Measurements from ENCODE around the gene NRTN. TPM values are rescaled to one million over a fixed set of nuclear protein-coding genes. Genes with fewer than 3 reads are reported as not detected.

Gene NRTN
- total and polyA plus RNA-seq, 2 donors: 1.7 to 4.0 TPM

DNA sequence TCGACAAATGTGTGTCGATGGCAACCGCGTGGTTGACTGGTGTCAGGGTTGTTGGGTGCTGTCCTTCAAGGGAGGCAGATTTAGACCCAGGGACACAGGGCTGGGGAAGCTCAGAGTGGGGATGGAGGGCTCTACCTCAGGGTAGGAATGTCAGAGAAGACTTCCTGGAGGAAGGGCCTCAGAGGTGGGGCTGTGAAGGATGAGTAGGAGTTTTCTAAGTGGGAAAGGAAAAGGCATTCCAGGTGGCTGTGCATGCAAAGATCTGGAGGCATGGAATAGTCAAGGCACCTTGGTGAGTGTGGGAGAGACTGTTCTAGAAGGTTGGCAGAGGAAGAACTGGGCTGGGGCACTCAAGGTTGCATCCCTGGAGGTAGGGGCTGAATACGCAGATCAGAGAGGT, 2.0 kb downstream of the NRTN start:
- 95% methylated on average over 5 of the region's 5 CpGs for WGBS
- DNase-seq (ENCODE audit: low read depth in 6 of 9, low spot score in 9 of 9): no peak
- Histone ChIP-seq H3K27me3 (ENCODE audit: control insufficient read depth in 2 of 2, insufficient read depth in 1 of 2, low read length in 1 of 2) (peaks cover 30 to 58% of the 10 kb centered on the region in 2 donors), H3K4me1 (ENCODE audit: control insufficient read depth in 2 of 2, insufficient read depth in 2 of 2, low read length in 2 of 2) (peaks cover 13 to 27% of the 10 kb centered on the region in 2 donors), H3K9me3 (ENCODE audit: control insufficient read depth in 2 of 2, insufficient read depth in 1 of 2, low read length in 1 of 2) (peaks cover 0 to 12% of the 10 kb centered on the region in 2 donors), H3K4me3 (ENCODE audit: low read length in 2 of 2) (no peak overlapping the region), H3K36me3 (ENCODE audit: control insufficient read depth in 2 of 2, insufficient read depth in 2 of 2, low read length in 1 of 2) (no peaks in the 10 kb centered on the region), H3K27ac (ENCODE audit: low read depth in 1 of 2, low read length in 1 of 2) (no peak overlapping the region)

DNA sequence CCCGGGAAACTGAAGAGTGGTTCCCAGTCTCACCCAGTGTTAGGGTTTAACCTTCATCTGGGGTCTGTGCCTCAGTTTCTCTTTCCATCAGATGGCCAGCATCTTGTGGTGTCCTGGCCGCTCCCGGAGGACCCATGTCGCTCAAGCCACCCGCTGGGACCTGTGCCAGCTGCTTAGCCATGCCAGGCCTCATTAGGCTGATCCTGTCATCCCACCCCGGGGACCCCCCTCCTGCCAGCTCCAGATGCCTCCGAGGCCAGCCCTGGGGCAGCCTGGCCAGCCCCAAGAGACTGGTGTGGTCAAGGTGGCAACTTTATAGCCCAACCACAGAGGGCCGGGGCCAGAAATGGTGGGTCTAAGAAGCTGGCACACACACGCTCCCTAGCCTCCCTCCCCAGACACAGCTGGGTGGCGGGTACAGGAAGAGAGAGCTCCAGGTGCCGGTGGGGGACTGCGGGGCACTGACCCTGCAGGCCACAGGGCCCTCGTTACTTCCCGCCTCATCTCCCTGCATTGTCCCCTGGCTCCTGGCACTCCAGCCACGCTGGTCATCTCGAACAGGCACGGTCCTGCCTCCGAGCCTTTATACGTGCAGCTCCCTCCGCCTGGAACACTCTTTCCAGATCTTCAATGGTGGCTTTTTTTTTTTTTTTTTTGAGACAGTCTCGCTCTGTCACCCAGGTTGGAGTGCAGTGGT, 3.4 kb downstream of the NRTN start:
- 76% methylated on average over 21 of the region's 21 CpGs for WGBS
- no peak overlapping the region for H3K4me3 ChIP-seq (ENCODE audit: low read length in 2 of 2)
- H3K27ac ChIP-seq (ENCODE audit: low read depth in 1 of 2, low read length in 1 of 2): no peak overlapping the region
- peaks cover 0 to 12% of the 10 kb centered on the region in 2 donors for H3K9me3 ChIP-seq (ENCODE audit: control insufficient read depth in 2 of 2, insufficient read depth in 1 of 2, low read length in 1 of 2)
- H3K4me1 ChIP-seq (ENCODE audit: control insufficient read depth in 2 of 2, insufficient read depth in 2 of 2, low read length in 2 of 2): peaks cover 13 to 21% of the 10 kb centered on the region in 2 donors
- DNase-seq (ENCODE audit: low read depth in 6 of 9, low spot score in 9 of 9): no peak
- H3K27me3 ChIP-seq (ENCODE audit: control insufficient read depth in 2 of 2, insufficient read depth in 1 of 2, low read length in 1 of 2): peaks cover 30 to 47% of the 10 kb centered on the region in 2 donors
- H3K36me3 ChIP-seq (ENCODE audit: control insufficient read depth in 2 of 2, insufficient read depth in 2 of 2, low read length in 1 of 2): no peaks in the 10 kb centered on the region

DNA sequence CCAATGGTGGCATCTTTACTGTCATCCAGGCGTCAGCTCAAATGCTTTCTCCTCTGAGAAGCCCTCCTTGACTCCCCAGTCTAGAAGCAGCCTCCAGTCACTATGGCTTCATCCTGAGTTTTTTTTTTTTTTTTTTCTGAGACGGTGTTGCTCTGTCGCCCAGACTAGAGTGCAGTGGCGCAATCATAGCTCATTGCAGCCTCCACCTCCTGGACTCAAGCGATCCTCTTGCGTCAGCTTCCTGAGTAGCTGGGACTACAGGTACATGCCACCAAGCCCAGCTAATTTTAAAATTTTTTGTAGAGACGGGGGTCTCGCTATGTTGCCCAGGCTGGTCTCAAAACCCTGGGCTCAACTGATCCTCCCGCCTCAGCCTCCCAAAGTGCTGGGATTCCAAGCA, 4.2 kb downstream of the NRTN start:
- Histone ChIP-seq H3K27me3 (ENCODE audit: control insufficient read depth in 2 of 2, insufficient read depth in 1 of 2, low read length in 1 of 2) (peaks cover 25 to 40% of the 10 kb centered on the region in 2 donors), H3K36me3 (ENCODE audit: control insufficient read depth in 2 of 2, insufficient read depth in 2 of 2, low read length in 1 of 2) (no peaks in the 10 kb centered on the region), H3K27ac (ENCODE audit: low read depth in 1 of 2, low read length in 1 of 2) (no peak overlapping the region), H3K9me3 (ENCODE audit: control insufficient read depth in 2 of 2, insufficient read depth in 1 of 2, low read length in 1 of 2) (peaks cover 0 to 12% of the 10 kb centered on the region in 2 donors), H3K4me1 (ENCODE audit: control insufficient read depth in 2 of 2, insufficient read depth in 2 of 2, low read length in 2 of 2) (peaks cover 5 to 13% of the 10 kb centered on the region in 2 donors), H3K4me3 (ENCODE audit: low read length in 2 of 2) (no peak overlapping the region)
- DNase-seq (ENCODE audit: low read depth in 6 of 9, low spot score in 9 of 9): no peak
- WGBS: 95% methylated on average over 9 of the region's 9 CpGs

DNA sequence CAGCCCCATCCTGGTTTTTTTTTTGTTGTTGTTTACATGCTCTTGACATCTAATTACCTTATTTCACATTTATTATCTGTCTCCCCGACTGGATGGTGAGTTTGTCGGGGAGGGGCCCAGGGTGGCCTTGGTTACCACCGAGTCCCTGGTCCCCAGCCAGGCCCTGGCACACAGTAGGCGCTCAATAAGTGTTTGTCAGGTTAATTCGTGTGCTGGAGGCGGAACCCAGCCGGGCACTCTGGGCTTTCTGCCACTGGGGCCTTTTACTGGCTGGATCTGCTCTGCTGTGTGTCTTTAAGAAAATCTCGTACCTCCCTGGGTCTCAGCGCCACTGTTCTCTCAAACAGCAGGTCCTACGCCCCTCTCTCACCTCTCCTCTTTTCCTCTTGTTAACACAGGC, 4.6 kb downstream of the NRTN start:
- Histone ChIP-seq H3K27ac (ENCODE audit: low read depth in 1 of 2, low read length in 1 of 2) (no peak overlapping the region), H3K9me3 (ENCODE audit: control insufficient read depth in 2 of 2, insufficient read depth in 1 of 2, low read length in 1 of 2) (peaks cover 0 to 11% of the 10 kb centered on the region in 2 donors), H3K36me3 (ENCODE audit: control insufficient read depth in 2 of 2, insufficient read depth in 2 of 2, low read length in 1 of 2) (no peaks in the 10 kb centered on the region), H3K4me1 (ENCODE audit: control insufficient read depth in 2 of 2, insufficient read depth in 2 of 2, low read length in 2 of 2) (peaks cover under 1 to 9% of the 10 kb centered on the region in 2 donors), H3K4me3 (ENCODE audit: low read length in 2 of 2) (no peak overlapping the region), H3K27me3 (ENCODE audit: control insufficient read depth in 2 of 2, insufficient read depth in 1 of 2, low read length in 1 of 2) (peaks cover 21 to 39% of the 10 kb centered on the region in 2 donors)
- WGBS: 95% methylated on average over 10 of the region's 10 CpGs
- no peak for DNase-seq (ENCODE audit: low read depth in 6 of 9, low spot score in 9 of 9)

DNA sequence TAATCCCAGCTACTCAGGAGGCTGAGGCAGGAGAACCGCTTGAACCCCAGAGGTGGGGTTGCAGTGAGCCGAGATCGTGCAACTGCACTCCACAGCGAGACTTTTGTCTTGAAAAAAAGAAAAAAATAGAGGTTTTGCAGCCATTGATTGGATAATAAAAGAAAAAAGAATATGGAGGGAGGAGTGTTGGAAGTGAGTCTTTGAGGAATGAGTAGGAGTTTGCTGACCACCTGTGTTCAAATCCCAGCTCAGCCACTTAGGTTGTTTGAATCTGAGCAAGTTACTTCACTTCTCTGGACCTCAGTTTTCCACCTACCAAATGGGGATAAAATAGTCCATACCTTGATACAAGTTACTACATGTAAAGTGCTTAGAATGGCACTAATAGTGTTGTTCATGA, 6.2 kb downstream of the NRTN start:
- H3K9me3 ChIP-seq (ENCODE audit: control insufficient read depth in 2 of 2, insufficient read depth in 1 of 2, low read length in 1 of 2): peaks cover 0 to 4% of the 10 kb centered on the region in 2 donors
- no peak for DNase-seq (ENCODE audit: low read depth in 6 of 9, low spot score in 9 of 9)
- H3K27ac ChIP-seq (ENCODE audit: low read depth in 1 of 2, low read length in 1 of 2): no peak overlapping the region
- WGBS: 99% methylated on average over 4 of the region's 4 CpGs
- H3K27me3 ChIP-seq (ENCODE audit: control insufficient read depth in 2 of 2, insufficient read depth in 1 of 2, low read length in 1 of 2): peaks cover 4 to 31% of the 10 kb centered on the region in 2 donors
- H3K4me1 ChIP-seq (ENCODE audit: control insufficient read depth in 2 of 2, insufficient read depth in 2 of 2, low read length in 2 of 2): no peaks in the 10 kb centered on the region
- no peaks in the 10 kb centered on the region for H3K36me3 ChIP-seq (ENCODE audit: control insufficient read depth in 2 of 2, insufficient read depth in 2 of 2, low read length in 1 of 2)
- H3K4me3 ChIP-seq (ENCODE audit: low read length in 2 of 2): no peak overlapping the region

DNA sequence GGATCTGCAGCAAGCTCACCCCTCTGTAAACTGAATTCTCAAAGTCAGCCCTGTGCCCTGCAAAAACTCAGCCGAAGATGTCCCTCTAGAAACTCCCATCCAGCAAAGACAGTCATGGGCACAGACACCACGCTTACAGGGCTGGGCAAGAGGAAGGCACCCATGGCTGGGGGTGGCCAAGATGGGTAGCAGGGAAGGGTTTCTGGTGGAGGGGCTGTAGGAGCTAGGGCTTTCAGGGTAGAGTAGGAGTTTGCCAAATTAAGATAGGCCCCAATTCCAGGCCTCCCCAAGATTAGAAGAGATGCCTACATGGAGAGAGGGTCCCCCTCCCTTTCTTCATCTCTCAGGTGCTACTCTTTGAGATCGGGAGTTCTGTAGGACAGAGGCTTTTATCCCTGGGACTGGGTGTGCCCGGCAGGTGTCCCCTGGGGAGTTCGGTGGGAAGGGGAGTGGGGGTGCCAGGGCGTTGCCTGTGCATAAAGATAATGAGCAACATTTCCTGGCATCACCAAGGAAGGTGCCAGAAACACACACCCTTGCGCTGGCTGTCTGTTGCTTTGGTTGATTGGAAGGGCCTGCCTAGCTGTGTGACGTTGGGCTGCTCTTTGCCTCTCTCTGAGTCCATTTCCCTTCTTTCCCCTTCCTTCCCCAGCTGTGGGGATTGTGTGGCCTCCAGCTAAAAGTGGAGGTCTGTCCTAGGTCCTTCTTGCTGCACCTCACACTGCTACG, 9.4 kb downstream of the NRTN start:
- H3K27me3 ChIP-seq (ENCODE audit: control insufficient read depth in 2 of 2, insufficient read depth in 1 of 2, low read length in 1 of 2): peaks cover 0 to 14% of the 10 kb centered on the region in 2 donors
- no peak overlapping the region for H3K27ac ChIP-seq (ENCODE audit: low read depth in 1 of 2, low read length in 1 of 2)
- no peaks in the 10 kb centered on the region for H3K4me1 ChIP-seq (ENCODE audit: control insufficient read depth in 2 of 2, insufficient read depth in 2 of 2, low read length in 2 of 2)
- no peak for DNase-seq (ENCODE audit: low read depth in 6 of 9, low spot score in 9 of 9)
- no peaks in the 10 kb centered on the region for H3K36me3 ChIP-seq (ENCODE audit: control insufficient read depth in 2 of 2, insufficient read depth in 2 of 2, low read length in 1 of 2)
- H3K9me3 ChIP-seq (ENCODE audit: control insufficient read depth in 2 of 2, insufficient read depth in 1 of 2, low read length in 1 of 2): no peaks in the 10 kb centered on the region
- 86% methylated on average over 9 of the region's 9 CpGs for WGBS
- H3K4me3 ChIP-seq (ENCODE audit: low read length in 2 of 2): no peak overlapping the region

DNA sequence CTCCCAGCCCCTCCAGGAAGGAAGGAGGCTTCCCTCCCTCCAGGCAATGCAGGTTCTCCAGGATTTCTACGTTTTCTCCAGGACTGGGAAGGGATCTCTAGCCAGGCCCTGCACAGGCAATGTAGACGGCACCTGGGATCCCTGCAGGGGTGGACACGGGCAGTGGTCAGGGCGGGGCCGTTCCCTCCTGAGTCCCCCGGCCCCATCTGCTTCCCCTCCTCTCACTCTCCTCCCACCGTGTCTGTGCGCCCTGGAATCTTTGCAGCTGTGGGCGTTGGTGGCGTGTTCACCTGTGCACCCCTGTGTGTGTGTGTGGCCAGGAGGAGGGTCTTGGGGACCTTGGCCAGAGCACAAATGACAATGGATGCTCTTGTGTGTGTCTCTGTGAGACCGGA, 10.0 kb downstream of the NRTN start:
- Histone ChIP-seq H3K36me3 (ENCODE audit: control insufficient read depth in 2 of 2, insufficient read depth in 2 of 2, low read length in 1 of 2) (no peaks in the 10 kb centered on the region), H3K4me3 (ENCODE audit: low read length in 2 of 2) (no peak overlapping the region), H3K4me1 (ENCODE audit: control insufficient read depth in 2 of 2, insufficient read depth in 2 of 2, low read length in 2 of 2) (no peaks in the 10 kb centered on the region), H3K9me3 (ENCODE audit: control insufficient read depth in 2 of 2, insufficient read depth in 1 of 2, low read length in 1 of 2) (no peaks in the 10 kb centered on the region), H3K27me3 (ENCODE audit: control insufficient read depth in 2 of 2, insufficient read depth in 1 of 2, low read length in 1 of 2) (peaks cover 0 to 14% of the 10 kb centered on the region in 2 donors), H3K27ac (ENCODE audit: low read depth in 1 of 2, low read length in 1 of 2) (no peak overlapping the region)
- no peak for DNase-seq (ENCODE audit: low read depth in 6 of 9, low spot score in 9 of 9)
- 78% methylated on average over 11 of the region's 11 CpGs for WGBS

DNA sequence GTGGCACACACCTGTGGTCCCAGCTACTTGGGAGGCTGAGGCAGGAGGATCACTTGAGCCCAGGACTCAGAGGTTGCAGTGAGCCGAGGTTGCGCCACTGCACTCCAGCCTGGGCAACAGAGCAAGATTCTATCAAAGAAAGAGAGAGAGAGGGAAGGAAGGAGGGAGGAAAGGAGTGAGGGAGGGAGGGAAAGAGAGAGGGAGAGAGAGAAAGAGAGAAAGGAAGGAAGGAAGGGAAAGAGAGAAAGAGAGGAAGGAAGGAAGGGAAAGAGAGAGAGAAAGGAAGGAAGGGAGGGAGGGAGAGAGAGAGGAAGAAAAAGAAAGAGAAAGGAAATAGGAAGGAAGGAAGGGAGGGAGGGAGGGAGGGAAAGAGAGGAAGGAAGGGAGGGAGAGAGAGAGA, 12.4 kb downstream of the NRTN start:
- Histone ChIP-seq H3K4me1 (ENCODE audit: control insufficient read depth in 2 of 2, insufficient read depth in 2 of 2, low read length in 2 of 2) (no peaks in the 10 kb centered on the region), H3K4me3 (ENCODE audit: low read length in 2 of 2) (no peak overlapping the region), H3K27ac (ENCODE audit: low read depth in 1 of 2, low read length in 1 of 2) (no peak overlapping the region), H3K36me3 (ENCODE audit: control insufficient read depth in 2 of 2, insufficient read depth in 2 of 2, low read length in 1 of 2) (no peaks in the 10 kb centered on the region), H3K9me3 (ENCODE audit: control insufficient read depth in 2 of 2, insufficient read depth in 1 of 2, low read length in 1 of 2) (no peaks in the 10 kb centered on the region), H3K27me3 (ENCODE audit: control insufficient read depth in 2 of 2, insufficient read depth in 1 of 2, low read length in 1 of 2) (peaks cover 0 to 19% of the 10 kb centered on the region in 2 donors)
- no peak for DNase-seq (ENCODE audit: low read depth in 6 of 9, low spot score in 9 of 9)
- 100% methylated on average over 2 of the region's 2 CpGs for WGBS

DNA sequence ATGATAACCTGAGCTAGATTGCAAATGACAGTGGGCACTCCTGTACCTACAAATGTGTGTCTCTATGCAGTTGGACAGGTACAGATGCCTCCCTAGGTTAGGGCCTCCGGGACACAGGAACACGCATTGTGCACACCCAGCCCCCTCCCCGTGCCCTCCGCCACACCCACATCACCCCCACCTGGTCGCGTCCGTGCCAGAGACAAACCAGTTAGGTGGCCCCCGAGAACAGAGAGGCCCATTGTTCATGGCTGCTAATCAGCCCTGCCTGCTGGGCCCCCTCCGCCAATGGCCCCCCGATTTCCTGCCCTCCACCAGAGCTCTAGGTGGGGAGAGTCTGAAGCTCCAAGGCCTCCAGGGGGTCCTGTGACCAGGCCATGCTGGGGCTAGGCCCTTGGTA, 13.7 kb downstream of the NRTN start:
- DNase-seq (ENCODE audit: low read depth in 6 of 9, low spot score in 9 of 9): no peak
- H3K27me3 ChIP-seq (ENCODE audit: control insufficient read depth in 2 of 2, insufficient read depth in 1 of 2, low read length in 1 of 2): peaks cover 0 to 24% of the 10 kb centered on the region in 2 donors
- 92% methylated on average over 10 of the region's 10 CpGs for WGBS

More for the DNA sequence above, 13.7 kb downstream of the NRTN start:
- H3K4me1 ChIP-seq (ENCODE audit: control insufficient read depth in 2 of 2, insufficient read depth in 2 of 2, low read length in 2 of 2): no peaks in the 10 kb centered on the region
- H3K4me3 ChIP-seq (ENCODE audit: low read length in 2 of 2): no peak overlapping the region
- H3K36me3 ChIP-seq (ENCODE audit: control insufficient read depth in 2 of 2, insufficient read depth in 2 of 2, low read length in 1 of 2): no peaks in the 10 kb centered on the region
- no peaks in the 10 kb centered on the region for H3K9me3 ChIP-seq (ENCODE audit: control insufficient read depth in 2 of 2, insufficient read depth in 1 of 2, low read length in 1 of 2)
- no peak overlapping the region for H3K27ac ChIP-seq (ENCODE audit: low read depth in 1 of 2, low read length in 1 of 2)
